GM10266 (cell line): ENCODE results near the gene ELOVL6.
A peak's percentile ranks its signal among the peaks of the same experiment; 100 is the strongest.

Experiments used
- DNase-seq: peaks from one replicate; pipeline ENCODE4 v3.0.0; 2012; ENCODE audit errors: extremely low spot score
- TF ChIP-seq, protein P1 (sequence below): IDR thresholded peaks from 2 replicates; pipeline ENCODE4 v1.5.1; 2012; ENCODE audit warnings: mild to moderate bottlenecking, low read depth; ENCODE audit not compliant: control insufficient read depth, insufficient read depth; ENCODE audit errors: missing control alignments

The ELOVL6 gene

DNA sequence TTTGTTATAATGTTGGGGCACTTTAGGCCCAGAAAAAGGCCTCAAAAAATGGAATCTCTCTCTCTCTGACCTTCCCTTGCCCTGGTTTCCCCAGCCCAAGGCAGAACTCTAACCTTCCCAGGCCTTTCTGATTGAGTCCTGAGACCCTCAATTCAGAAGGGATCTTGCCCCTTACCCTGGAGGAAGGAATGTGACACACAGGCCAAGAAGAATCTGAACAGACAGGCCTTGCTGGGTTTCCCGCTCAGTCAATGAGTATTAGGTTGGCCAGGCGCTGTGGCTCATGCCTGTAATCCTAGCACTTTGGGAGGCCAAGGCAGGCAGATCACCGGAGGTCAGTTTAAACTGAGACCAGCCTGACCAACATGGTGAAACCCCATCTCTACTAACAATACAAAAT is 27.6 kb downstream of the ELOVL6 start:
- DNase-seq, result no peak
- TF ChIP-seq, protein P1, sequence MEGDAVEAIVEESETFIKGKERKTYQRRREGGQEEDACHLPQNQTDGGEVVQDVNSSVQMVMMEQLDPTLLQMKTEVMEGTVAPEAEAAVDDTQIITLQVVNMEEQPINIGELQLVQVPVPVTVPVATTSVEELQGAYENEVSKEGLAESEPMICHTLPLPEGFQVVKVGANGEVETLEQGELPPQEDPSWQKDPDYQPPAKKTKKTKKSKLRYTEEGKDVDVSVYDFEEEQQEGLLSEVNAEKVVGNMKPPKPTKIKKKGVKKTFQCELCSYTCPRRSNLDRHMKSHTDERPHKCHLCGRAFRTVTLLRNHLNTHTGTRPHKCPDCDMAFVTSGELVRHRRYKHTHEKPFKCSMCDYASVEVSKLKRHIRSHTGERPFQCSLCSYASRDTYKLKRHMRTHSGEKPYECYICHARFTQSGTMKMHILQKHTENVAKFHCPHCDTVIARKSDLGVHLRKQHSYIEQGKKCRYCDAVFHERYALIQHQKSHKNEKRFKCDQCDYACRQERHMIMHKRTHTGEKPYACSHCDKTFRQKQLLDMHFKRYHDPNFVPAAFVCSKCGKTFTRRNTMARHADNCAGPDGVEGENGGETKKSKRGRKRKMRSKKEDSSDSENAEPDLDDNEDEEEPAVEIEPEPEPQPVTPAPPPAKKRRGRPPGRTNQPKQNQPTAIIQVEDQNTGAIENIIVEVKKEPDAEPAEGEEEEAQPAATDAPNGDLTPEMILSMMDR, result no peak

DNA sequence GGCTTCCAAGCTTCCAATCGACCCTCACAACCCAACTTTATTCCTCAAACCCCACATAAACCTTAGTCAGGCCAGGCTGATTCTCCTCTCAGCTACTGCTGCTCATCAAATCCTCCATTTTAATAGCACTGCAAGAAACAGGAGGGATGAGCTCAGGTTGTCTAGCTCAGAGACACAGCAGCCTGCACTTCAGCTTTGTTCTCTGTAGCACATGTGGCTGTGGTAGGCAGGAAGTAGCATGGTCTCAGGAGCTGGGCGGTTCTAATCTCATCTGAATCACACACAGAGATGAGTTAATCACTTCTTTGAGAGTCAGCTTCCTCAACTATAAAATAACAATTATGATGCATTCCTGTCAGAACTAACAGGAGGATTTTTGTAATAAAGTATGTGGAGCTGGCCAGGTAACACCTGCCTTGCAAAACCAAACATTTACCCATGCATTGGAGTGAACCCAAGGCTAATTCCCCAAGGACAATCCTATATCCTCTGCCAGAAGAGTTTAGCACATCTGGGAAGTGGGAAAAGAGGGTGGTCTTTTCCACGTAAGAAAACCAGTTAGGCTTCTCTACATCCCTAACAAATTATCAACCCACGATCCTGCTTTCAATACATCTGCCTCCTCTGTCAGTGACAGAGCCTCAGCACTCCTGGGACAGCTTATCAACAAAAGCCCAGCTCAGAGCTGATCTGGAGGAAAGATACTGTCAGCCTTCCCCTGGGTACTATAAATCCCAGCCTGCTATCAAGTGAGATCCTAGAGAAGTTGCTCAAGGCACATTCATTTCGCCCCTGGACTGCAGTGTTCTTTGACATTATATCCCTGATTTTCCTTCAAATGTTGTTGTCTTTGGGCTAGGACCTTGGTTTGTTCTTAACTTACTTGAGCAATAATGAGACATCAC is 32.8 kb downstream of the ELOVL6 start:
- TF ChIP-seq, protein P1, result no peak
- peak; percentile 22 for DNase-seq

DNA sequence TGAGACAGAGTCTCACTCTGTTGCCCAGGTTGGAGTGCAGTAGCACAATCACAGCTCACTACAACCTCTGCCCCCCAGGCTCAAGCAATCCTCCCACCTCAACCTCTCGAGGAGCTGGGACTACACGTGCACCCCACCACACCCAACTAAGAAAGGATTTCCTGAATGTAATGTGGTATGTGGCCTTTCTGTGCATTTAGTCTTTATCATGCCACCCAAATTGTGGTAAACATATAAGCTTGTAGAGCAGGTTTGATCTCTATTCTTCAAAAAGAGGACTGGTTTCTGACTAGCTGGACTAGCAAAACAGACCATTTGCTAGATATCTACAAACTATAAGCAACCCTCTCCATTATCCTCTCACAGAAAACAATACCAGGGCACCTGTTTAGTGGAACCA is 33.6 kb downstream of the ELOVL6 start:
- DNase-seq, result no peak
- TF ChIP-seq, protein P1, result no peak

DNA sequence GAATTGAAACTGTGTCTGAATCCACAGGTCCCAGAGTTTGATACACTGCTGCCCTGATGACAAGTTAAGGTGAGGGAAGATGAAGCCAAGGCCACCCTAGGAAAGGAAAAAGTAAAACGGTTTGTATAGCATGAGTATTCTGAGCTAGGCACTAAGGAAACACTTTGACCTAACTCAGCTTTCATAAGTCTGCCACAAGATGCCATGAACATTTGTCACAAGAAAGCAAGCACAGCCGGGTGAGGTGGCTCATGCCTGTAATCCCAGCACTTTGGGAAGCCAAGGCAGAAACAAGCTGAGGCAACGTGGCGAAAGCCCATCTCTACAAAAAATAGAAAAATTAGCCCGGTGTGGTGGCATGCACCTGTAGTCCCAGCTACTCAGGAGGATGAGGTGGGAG is 34.2 kb downstream of the ELOVL6 start:
- TF ChIP-seq, protein P1, result no peak
- no peak for DNase-seq

DNA sequence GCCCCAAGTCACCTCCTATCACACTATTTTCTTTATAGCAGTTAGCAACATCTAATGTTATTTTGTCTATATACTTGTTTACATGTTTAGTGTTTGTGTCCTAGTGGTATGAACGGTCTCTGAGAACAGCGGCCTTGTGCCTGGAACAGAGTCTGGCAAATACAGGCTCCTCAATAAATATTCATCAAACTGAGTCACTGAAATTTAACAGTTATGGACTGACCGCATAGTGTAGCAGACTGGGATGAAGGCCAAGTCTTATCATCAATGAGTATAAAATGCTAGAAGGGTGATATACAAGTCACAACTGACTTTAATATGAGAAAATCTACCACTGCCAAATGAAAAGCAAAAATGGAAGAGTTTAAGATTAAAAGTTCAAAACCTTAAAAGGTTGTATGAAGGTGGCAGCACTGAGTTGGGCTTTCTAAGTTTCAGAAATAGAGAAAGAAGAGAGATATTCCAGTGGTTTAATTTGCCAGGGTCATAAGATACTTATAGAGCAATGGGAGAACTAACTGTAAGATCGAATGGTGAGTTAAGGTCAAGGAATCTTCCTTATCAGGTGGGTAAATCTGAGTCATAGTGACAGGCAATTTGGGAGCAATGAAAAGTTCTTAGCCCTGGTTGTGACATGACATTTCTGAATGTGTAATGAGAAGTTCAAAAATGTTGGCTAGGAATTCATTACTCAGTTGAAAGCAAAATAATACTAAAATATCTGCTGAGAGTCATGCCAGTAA is 34.9 kb downstream of the ELOVL6 start:
- DNase-seq, result no peak
- TF ChIP-seq, protein P1, result no peak

DNA sequence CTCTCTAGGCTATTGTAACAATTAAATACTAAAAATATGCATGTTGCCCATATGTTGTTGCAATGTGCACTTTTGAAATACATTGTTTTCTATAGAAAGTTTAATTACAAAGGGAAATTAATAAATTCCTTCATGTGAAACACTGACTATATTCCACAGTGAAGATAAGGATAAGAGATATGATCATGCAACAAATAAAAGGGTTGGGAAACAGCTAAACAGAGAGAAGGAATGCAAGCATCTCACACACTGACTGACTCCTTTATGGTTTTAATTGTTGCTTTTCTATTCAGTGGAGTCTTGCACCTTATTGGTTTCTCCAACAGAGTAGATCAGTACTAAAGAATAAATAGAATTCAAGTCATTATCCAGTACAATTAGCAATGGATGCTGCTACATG is 37.8 kb downstream of the ELOVL6 start:
- DNase-seq, result no peak

More for the DNA sequence above, 37.8 kb downstream of the ELOVL6 start:
- TF ChIP-seq, protein P1, result no peak
